Epithelial cell of esophagus (primary cell): ENCODE data around the gene PLOD2.

Experiments used
- DNase-seq: peaks from one replicate; pipeline ENCODE4 v3.0.0; 2010; ENCODE audit warnings: low read depth
- H3K4me3 ChIP-seq: 2 replicates; pipeline ENCODE4 v1.5.1; 2011; ENCODE audit warnings: mild to moderate bottlenecking, low read length, control low read depth
- TF ChIP-seq, protein P1 (sequence below): IDR thresholded peaks from 2 replicates; pipeline ENCODE4 v1.5.1; 2011; ENCODE audit warnings: low read depth, mild to moderate bottlenecking, low read length, control low read depth, inconsistent platforms; ENCODE audit not compliant: insufficient read depth; ENCODE audit errors: missing control alignments

Gene PLOD2

DNA sequence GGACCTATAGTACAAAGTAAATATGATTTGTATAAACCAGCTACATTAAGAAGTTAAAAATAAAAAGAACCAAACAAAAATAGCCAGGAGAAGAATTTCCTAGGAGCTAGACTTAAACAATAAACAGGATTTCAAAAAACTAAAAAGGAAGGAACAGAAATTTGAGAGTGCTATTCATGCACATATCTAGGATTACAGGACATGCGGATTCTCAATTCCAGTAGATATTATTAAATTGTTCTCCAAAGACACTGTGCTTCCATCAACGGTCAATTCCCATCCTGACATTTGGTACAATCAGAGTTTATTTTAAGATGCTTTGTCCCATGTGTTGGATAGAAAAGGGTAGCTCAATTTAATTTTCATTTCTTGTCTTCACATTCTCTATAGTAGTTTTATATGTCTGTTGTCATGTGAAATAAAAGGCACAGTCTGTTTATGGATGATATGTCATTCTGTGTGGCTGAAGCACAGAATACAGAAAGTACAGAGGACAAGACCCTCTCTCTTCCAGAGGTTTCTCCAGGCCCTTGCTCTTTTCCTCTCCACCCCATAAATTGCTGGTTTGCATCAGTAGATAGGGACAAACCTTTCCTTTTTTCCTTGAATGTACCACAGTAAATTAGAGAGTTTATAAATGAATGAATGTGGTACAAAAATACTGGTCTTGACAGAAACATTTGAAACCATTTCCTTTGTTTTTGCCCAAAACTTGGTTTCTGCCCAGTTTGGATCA lies 3.5 kb downstream of the PLOD2 start:
- TF ChIP-seq, protein P1, sequence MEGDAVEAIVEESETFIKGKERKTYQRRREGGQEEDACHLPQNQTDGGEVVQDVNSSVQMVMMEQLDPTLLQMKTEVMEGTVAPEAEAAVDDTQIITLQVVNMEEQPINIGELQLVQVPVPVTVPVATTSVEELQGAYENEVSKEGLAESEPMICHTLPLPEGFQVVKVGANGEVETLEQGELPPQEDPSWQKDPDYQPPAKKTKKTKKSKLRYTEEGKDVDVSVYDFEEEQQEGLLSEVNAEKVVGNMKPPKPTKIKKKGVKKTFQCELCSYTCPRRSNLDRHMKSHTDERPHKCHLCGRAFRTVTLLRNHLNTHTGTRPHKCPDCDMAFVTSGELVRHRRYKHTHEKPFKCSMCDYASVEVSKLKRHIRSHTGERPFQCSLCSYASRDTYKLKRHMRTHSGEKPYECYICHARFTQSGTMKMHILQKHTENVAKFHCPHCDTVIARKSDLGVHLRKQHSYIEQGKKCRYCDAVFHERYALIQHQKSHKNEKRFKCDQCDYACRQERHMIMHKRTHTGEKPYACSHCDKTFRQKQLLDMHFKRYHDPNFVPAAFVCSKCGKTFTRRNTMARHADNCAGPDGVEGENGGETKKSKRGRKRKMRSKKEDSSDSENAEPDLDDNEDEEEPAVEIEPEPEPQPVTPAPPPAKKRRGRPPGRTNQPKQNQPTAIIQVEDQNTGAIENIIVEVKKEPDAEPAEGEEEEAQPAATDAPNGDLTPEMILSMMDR: no peak
- H3K4me3 ChIP-seq: no peak overlapping the region
- no peak for DNase-seq

DNA sequence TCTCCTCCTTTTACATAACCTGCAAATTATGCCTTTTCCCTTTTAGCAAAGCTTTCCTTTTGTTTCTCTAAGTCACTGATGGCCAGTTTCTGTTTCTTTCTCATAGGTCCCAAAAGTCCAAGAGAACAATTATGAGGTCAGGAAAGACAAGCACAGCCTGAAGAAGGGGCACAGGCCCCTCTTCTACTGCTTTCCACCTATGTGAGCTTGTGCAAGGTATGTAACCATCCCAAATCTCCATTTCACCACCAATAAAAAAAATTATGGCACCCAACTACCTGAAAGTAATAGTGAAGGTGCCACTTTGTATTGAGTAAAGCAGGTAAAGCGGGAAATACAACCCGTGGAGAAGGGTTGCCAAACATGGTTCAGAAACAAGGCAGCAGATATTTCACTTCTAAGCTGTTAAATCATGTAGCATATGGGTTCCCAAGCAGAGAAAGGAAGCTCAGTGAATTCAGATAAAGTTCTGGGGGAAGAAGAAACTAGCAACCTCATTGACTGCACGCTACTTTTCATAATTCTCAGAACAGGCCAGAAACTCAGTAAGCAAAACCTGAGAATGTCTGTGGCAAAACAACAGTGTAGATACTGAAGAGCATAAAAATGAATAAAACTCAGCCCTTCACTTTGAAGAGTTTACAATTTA lies 4.2 kb downstream of the PLOD2 start:
- no peak overlapping the region for H3K4me3 ChIP-seq
- TF ChIP-seq, protein P1: no peak
- peak; percentile 46 for DNase-seq

DNA sequence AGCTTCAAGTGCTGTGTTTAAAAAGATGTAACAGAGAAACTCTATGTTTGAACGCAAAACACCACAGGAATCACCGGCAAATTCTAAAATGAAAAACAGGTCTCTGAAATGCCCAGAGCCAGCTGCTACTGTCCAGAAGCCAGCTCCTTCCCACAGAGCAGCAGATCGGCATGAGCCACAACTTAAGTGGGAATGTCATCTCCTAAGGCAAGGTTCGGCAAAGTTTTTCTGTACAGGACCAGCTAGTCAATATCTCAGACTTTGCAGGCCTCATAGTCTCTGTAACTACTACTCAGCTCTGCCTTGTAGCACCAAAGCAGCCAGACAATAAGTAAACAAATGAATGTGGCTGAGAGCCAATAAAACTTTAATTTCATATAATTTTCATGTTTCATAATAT lies 4.9 kb downstream of the PLOD2 start:
- no peak overlapping the region for H3K4me3 ChIP-seq
- TF ChIP-seq, protein P1: no peak
- no peak for DNase-seq

DNA sequence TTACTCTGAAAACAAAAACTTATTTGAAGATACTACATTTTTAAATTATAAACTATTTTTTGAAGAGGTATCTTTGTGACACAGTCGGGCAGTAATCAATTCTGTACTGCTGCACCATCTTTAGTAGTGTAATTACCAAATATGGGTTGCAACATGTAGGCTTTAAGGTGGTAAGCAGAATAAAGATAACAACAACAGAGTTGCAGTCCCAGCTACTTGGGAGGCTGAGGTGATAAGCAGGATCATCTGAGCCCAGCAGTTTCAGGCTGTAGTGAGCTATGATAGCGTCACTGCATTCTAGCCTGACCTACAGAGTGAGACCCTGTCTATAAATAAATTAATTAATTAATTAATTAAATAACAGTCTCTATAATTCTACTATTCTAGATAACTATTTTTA lies 6.0 kb downstream of the PLOD2 start:
- no peak for DNase-seq
- H3K4me3 ChIP-seq: no peak overlapping the region
- TF ChIP-seq, protein P1: no peak

DNA sequence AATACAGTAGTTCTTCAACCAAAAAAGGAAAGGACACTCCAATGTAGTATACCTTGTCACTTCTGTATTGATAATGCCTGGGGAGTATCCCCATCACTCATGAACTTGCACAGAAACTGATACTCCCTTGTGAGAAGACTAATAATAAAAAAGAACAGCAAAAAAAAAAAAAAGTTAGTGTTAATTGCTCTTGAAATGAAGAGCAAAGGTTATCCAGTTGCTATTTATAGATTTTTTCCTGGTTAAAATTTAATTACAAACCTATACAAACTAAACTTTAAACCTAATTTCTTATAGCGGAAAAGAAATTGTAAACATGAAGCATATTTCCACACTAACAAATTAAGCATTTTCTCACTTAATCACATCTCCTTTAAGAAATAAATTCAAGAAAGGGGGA lies 6.7 kb downstream of the PLOD2 start:
- H3K4me3 ChIP-seq: no peak overlapping the region
- DNase-seq: no peak
- TF ChIP-seq, protein P1: no peak

DNA sequence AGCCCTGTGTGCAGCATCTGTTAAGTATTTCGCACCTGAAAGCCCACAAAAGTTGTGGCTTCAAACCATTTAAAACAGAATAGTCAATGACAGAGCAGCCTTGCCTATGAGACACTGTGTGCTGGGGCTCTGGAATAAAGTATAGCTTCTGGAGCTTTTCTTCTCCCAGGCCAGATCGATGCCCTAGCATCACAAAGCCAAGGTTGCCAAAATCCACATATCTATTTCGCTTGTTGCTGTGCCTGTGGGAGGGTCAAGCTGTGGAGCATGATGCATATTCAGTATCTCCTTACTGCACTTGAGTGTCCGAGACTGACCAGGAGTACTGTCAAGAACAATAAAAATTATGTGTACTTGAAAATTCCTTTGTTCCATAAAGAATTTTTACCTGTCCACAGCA lies 7.6 kb downstream of the PLOD2 start:
- no peak overlapping the region for H3K4me3 ChIP-seq
- TF ChIP-seq, protein P1: no peak
- DNase-seq: no peak
